H1 (cell line): ENCODE data around the gene LINGO4. TPM values are rescaled to one million over a fixed set of nuclear protein-coding genes. Genes with fewer than 3 reads are reported as not detected.

ENCODE experiments used
- CTCF ChIA-PET: fragments of 300-600 bp; sonication (Branson Sonifier 250); formaldehyde crosslinking; loops from one replicate; lab custom pipeline; 2021; ENCODE audit not compliant: partially characterized antibody; lab: Charles Lee
- POLR2A ChIA-PET: fragments of 300-600 bp; sonication (Branson Sonifier 250); formaldehyde crosslinking; loops from one replicate; lab custom pipeline; 2021; ENCODE audit warnings: inconsistent platforms; ENCODE audit not compliant: partially characterized antibody; lab: Charles Lee
- DNase-seq, 2 experiments: peaks; one replicate each; pipeline versions ENCODE4 v3.0.0 to v3.0.0-alpha.2; 2010 to 2022; ENCODE audit warnings: low spot score in 2 of 2, low read depth in 1 of 2, mixed read lengths in 1 of 2
- FAIRE-seq: peaks from 2 replicates; lab custom pipeline; 2011; peaks lifted over from hg19 to GRCh38; lab: Jason Lieb, UNC
- H2AFZ ChIP-seq: 2 replicates; pipeline ENCODE4 v1.8.1; 2012; ENCODE audit warnings: low read length, inconsistent platforms
- H2AK5ac ChIP-seq: 2 replicates; pipeline ENCODE4 v1.6.1; 2013; ENCODE audit warnings: low read depth, low read length
- H2BK120ac ChIP-seq: replicated peaks from 2 replicates; pipeline ENCODE3; 2013; ENCODE audit warnings: low read depth, low read length, inconsistent platforms
- H2BK12ac ChIP-seq: 2 replicates; pipeline ENCODE4 v1.6.1; 2013; ENCODE audit warnings: low read depth, low read length
- H2BK15ac ChIP-seq: 2 replicates; pipeline ENCODE4 v1.6.1; 2013; ENCODE audit warnings: low read length
- H2BK20ac ChIP-seq: 2 replicates; pipeline ENCODE4 v1.6.1; 2013; ENCODE audit warnings: low read length
- H2BK5ac ChIP-seq: 2 replicates; pipeline ENCODE4 v1.6.1; 2013; ENCODE audit warnings: low read depth, low read length
- H3K14ac ChIP-seq: 2 replicates; pipeline ENCODE4 v1.6.1; 2013; ENCODE audit warnings: inconsistent platforms; ENCODE audit not compliant: insufficient read length
- H3K18ac ChIP-seq: 2 replicates; pipeline ENCODE4 v1.6.1; 2013; ENCODE audit warnings: low read length; ENCODE audit errors: extremely low read depth
- H3K23ac ChIP-seq: 2 replicates; pipeline ENCODE4 v1.6.1; 2013; ENCODE audit warnings: inconsistent platforms; ENCODE audit not compliant: insufficient read length
- H3K23me2 ChIP-seq: 2 replicates; pipeline ENCODE4 v1.6.1; 2013; ENCODE audit warnings: low read depth, low read length
- H3K27ac ChIP-seq: 2 replicates; pipeline ENCODE4 v1.6.1; 2011; ENCODE audit warnings: low read depth, low read length, inconsistent platforms
- H3K27me3 ChIP-seq, 4 experiments: replicated peaks in 1 of 4; 1 replicate in 1 of 4; 2 replicates in 3 of 4; pipeline versions ENCODE4 v1.6.1 to v1.8.1; 2011 to 2013; ENCODE audit warnings: low read length in 3 of 4, mild to moderate bottlenecking in 3 of 4, inconsistent platforms in 2 of 4, mixed read lengths in 2 of 4, moderate library complexity in 1 of 4; ENCODE audit not compliant: control insufficient read depth in 3 of 4, insufficient read depth in 3 of 4; ENCODE audit errors: extremely low read depth in 1 of 4
- H3K36me3 ChIP-seq, 4 experiments: 2 replicates each; pipeline versions ENCODE4 v1.6.1 to v1.8.1; 2011 to 2013; ENCODE audit warnings: mild to moderate bottlenecking in 4 of 4, low read length in 3 of 4, moderate library complexity in 2 of 4, control low read depth in 1 of 4, inconsistent platforms in 1 of 4; ENCODE audit not compliant: insufficient read depth in 4 of 4, control insufficient read depth in 2 of 4
- H3K4ac ChIP-seq: replicated peaks from 2 replicates; pipeline ENCODE3; 2013; ENCODE audit warnings: low read length, low read depth, mixed read lengths, inconsistent platforms; ENCODE audit not compliant: insufficient read length
- H3K4me1 ChIP-seq, 4 experiments: replicated peaks in 1 of 4; 1 replicate in 1 of 4; 2 replicates in 3 of 4; pipeline versions ENCODE4 v1.6.1 to v1.8.1; 2011 to 2013; ENCODE audit warnings: low read length in 3 of 4, inconsistent platforms in 2 of 4, mixed read lengths in 1 of 4; ENCODE audit not compliant: insufficient read depth in 4 of 4, control insufficient read depth in 3 of 4
- H3K4me2 ChIP-seq, 2 experiments: 2 replicates each; pipeline versions ENCODE4 v1.6.1 to v1.8.1; 2011 to 2013; ENCODE audit warnings: low read depth in 2 of 2, low read length in 2 of 2, control low read depth in 1 of 2, inconsistent platforms in 1 of 2, mild to moderate bottlenecking in 1 of 2; ENCODE audit not compliant: insufficient read depth in 1 of 2
- H3K4me3 ChIP-seq, 4 experiments: fragments of 200-600, 300-600 bp in 1 of 4; sonication (generic), shearing (Covaris generic), sonication (Bioruptor Twin) in 1 of 4; 2 replicates each; pipeline versions ENCODE4 v1.5.1 to v1.8.1; 2011 to 2016; ENCODE audit warnings: low read length in 4 of 4, low read depth in 3 of 4, control low read depth in 2 of 4, inconsistent platforms in 2 of 4, mild to moderate bottlenecking in 2 of 4, mixed read lengths in 1 of 4, moderate library complexity in 1 of 4; ENCODE audit not compliant: insufficient read depth in 2 of 4; ENCODE audit errors: extremely low read depth in 1 of 4
- H3K56ac ChIP-seq: replicated peaks from 2 replicates; pipeline ENCODE3; 2013; ENCODE audit warnings: low read depth, mild to moderate bottlenecking, mixed read lengths, low read length, inconsistent platforms; ENCODE audit not compliant: insufficient read length
- H3K79me1 ChIP-seq: 2 replicates; pipeline ENCODE4 v1.6.1; 2013; ENCODE audit warnings: low read depth, low read length, control low read depth
- H3K79me2 ChIP-seq, 2 experiments: 2 replicates each; pipeline versions ENCODE4 v1.6.1 to v1.8.1; 2012 to 2013; ENCODE audit warnings: low read length in 2 of 2, mild to moderate bottlenecking in 2 of 2, inconsistent platforms in 1 of 2; ENCODE audit not compliant: insufficient read depth in 2 of 2, control insufficient read depth in 1 of 2
- H3K9ac ChIP-seq, 4 experiments: replicated peaks in 1 of 4; 1 replicate in 1 of 4; 2 replicates in 3 of 4; pipeline versions ENCODE4 v1.6.1 to v1.8.1; 2011 to 2013; ENCODE audit warnings: low read depth in 3 of 4, low read length in 3 of 4, control low read depth in 2 of 4, mild to moderate bottlenecking in 2 of 4, moderate library complexity in 2 of 4, inconsistent platforms in 1 of 4; ENCODE audit errors: extremely low read depth in 1 of 4
- H3K9me3 ChIP-seq, 2 experiments: 2 replicates each; pipeline versions ENCODE4 v1.6.1 to v1.8.1; 2012 to 2013; ENCODE audit warnings: mild to moderate bottlenecking in 2 of 2, moderate library complexity in 2 of 2, control low read depth in 1 of 2, inconsistent platforms in 1 of 2, low read depth in 1 of 2, low read length in 1 of 2, mixed read lengths in 1 of 2; ENCODE audit not compliant: insufficient read depth in 2 of 2
- H4K20me1 ChIP-seq, 2 experiments: replicated peaks in 1 of 2; 2 replicates each; pipeline versions ENCODE3 to v1.8.1; 2011 to 2013; ENCODE audit warnings: inconsistent platforms in 2 of 2, low read length in 2 of 2, mild to moderate bottlenecking in 1 of 2; ENCODE audit not compliant: insufficient read depth in 2 of 2, control insufficient read depth in 1 of 2
- H4K5ac ChIP-seq: 2 replicates; pipeline ENCODE4 v1.6.1; 2013; ENCODE audit warnings: low read length, low read depth, mixed read lengths, inconsistent platforms; ENCODE audit not compliant: insufficient read length
- H4K8ac ChIP-seq: 2 replicates; pipeline ENCODE4 v1.8.0; 2013; ENCODE audit warnings: mild to moderate bottlenecking, moderate library complexity, low read length, inconsistent platforms; ENCODE audit not compliant: insufficient read depth; ENCODE audit errors: extremely low read depth
- H4K91ac ChIP-seq: replicated peaks from 2 replicates; pipeline ENCODE3; 2013; ENCODE audit warnings: low read length, mixed read lengths, inconsistent platforms; ENCODE audit not compliant: insufficient read length
- PHF8 ChIP-seq: fragments of 200-600 bp; sonication (generic); conservative IDR thresholded peaks from 2 replicates; pipeline ENCODE4 v1.7.1; 2012; ENCODE audit warnings: low read depth, mild to moderate bottlenecking, inconsistent platforms, low read length, moderate library complexity
- POLR2AphosphoS5 ChIP-seq: IDR thresholded peaks from 2 replicates; pipeline ENCODE4 v1.6.1; 2011; ENCODE audit warnings: low read depth, low read length
- RFX5 ChIP-seq: IDR thresholded peaks from 2 replicates; pipeline ENCODE4 v1.6.1; 2011; ENCODE audit warnings: low read depth, low read length, improper control_type of control experiment, borderline replicate concordance
- YY1 ChIP-seq: IDR thresholded peaks from 2 replicates; pipeline ENCODE4 v1.6.1; 2011; ENCODE audit warnings: low read depth, mild to moderate bottlenecking, low read length
- WGBS, 2 experiments: shearing (Covaris generic) in 1 of 2; methylation state at CpG; one replicate each; pipeline versions ENCODE4 v1.1.6 to v1.1.7; 2013 to 2015; ENCODE audit warnings: low lambda C conversion rate in 2 of 2, mixed read lengths in 2 of 2, inconsistent platforms in 1 of 2, low coverage in 1 of 2, missing lambda C conversion rate in 1 of 2; ENCODE audit not compliant: insufficient replicate concordance in 2 of 2, insufficient coverage in 1 of 2, insufficient read length in 1 of 2; ENCODE audit errors: extremely low coverage in 1 of 2, missing lambda C conversion rate in 1 of 2; 5-methylcytosine and 5-hydroxymethylcytosine counted together
- polyA plus RNA-seq, 7 experiments: library from polyadenylated mRNA; depleted of rRNA in 3 of 7; stranded (reverse) in 5 of 7; unstranded in 2 of 7; fragments of >200 nt in 5 of 7; fragments of 200-250 nt in 2 of 7; gene quantifications; 1 replicate in 5 of 7; 2 replicates in 1 of 7; 4 replicates in 1 of 7; pipeline versions ENCODE4 v1.2.1 to v1.2.3, GENCODE V29; 2011 to 2013; ENCODE audit warnings: missing spikeins in 2 of 7, mixed read lengths in 2 of 7
- total RNA-seq: library from RNA; stranded (reverse); fragmentation: NEBNext Ultra II Directional; extraction: Animal tissue kit (Norgen Biotek cat#: 25700); gene quantifications from 2 replicates; pipeline ENCODE4 v1.2.1, GENCODE V29; 2021

Gene LINGO4
- total and polyA plus RNA-seq, 2 of the 8 experiments (the other 6 are each of a cell fraction or from before 2014, with no cell fraction given): 0.03 TPM; not detected in 1

DNA sequence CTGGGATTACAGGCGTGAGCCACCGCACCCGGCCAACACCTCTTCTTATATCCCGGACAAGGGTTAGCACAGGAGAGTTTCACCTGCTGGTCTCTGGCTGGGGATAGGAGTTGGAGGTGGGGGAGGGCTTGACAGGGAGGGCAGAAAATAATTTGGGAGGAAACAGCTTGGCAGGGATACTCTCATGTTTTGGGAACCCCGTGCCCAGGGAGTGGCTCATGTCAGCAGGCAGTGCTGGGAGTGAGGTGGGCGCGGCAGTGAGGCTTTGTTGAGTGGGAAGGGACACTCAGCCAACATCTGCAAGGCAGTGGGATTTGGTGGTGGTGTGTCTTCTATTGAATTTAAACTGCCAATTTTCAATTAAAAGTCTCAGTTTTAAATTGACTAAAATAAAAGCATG, 49.4 kb upstream of the LINGO4 start:
- no peak overlapping the region for H2AK5ac ChIP-seq
- H2BK5ac ChIP-seq: no peak overlapping the region
- H3K27ac ChIP-seq: no peak overlapping the region
- no peak overlapping the region for H3K4ac ChIP-seq
- DNase-seq: no peak
- no peaks in the 10 kb centered on the region for H3K79me1 ChIP-seq
- CTCF ChIA-PET: interaction anchor here (1.4 kb wide), 1 partner anchor 24 kb away, joined by 3 read pairs; no protein-coding TSS in a partner anchor
- no peak overlapping the region for H3K4me2 ChIP-seq
- H2BK12ac ChIP-seq: no peak overlapping the region
- H2BK120ac ChIP-seq: no peak overlapping the region
- no peak overlapping the region for H4K5ac ChIP-seq
- no peak overlapping the region for H3K14ac ChIP-seq
- H3K4me1 ChIP-seq: no peaks in the 10 kb centered on the region
- 80% methylated on average over 7 of the region's 7 CpGs; no CpG with 5 or more reads in 1 of the 2 experiments for WGBS, 2 experiments
- peaks cover 0 to 1% of the 10 kb centered on the region in 2 experiments for H4K20me1 ChIP-seq
- no peak overlapping the region for H2BK15ac ChIP-seq
- no peak overlapping the region for H3K23ac ChIP-seq
- no peaks in the 10 kb centered on the region for H3K36me3 ChIP-seq
- H4K8ac ChIP-seq: no peak overlapping the region
- no peaks in the 10 kb centered on the region for H3K9me3 ChIP-seq
- no peak overlapping the region for H3K4me3 ChIP-seq
- no peak overlapping the region for H2AFZ ChIP-seq
- no peak overlapping the region for H4K91ac ChIP-seq
- H3K56ac ChIP-seq: no peak overlapping the region
- no peak overlapping the region for H2BK20ac ChIP-seq
- peaks cover 12 to 26% (median 22%) of the 10 kb centered on the region in 4 experiments for H3K27me3 ChIP-seq
- FAIRE-seq: no peak
- H3K79me2 ChIP-seq: no peaks in the 10 kb centered on the region
- TF ChIP-seq RFX5 (no peak), PHF8 (no peak), POLR2AphosphoS5 (no peak), YY1 (no peak)
- TF ChIP-seq, all 59 proteins: peak for 0
- POLR2A ChIA-PET: interaction anchor here (1.2 to 3.2 kb wide), 2 partner anchors 15 to 57 kb away, joined by 4 to 19 read pairs; partner anchors contain the start of gene C2CD4D
- Histone ChIP-seq H3K9ac (no peak overlapping the region), H3K18ac (no peak overlapping the region), H3K23me2 (no peaks in the 10 kb centered on the region)
